Esophagus squamous epithelium (tissue), 5 donors: ENCODE measurements around the gene CSNK1A1. TPM values are rescaled to one million over a fixed set of nuclear protein-coding genes. Genes with fewer than 3 reads are reported as not detected.
"Not testable (repeated sequence)": the region's sequence is repeated elsewhere in the genome, so short reads cannot be mapped to it uniquely, and the experiment has no call there.

Source experiments
- DNase-seq: peaks from one replicate; lab custom pipeline; 2025; lab: John Stamatoyannopoulos, UW
- H3K27ac ChIP-seq, 4 donors: fragments of 200-600 bp; sonication (generic); one replicate each; pipeline ENCODE4 v1.5.1; 2016 to 2019; ENCODE audit warnings: mild to moderate bottlenecking in 1 of 4
- H3K27me3 ChIP-seq, 4 donors: fragments of 200-600 bp; sonication (generic); 1 replicate in 3 of 4; 2 replicates in 1 of 4; pipeline versions ENCODE4 v1.5.1 to v1.6.0; 2017 to 2021; ENCODE audit warnings: antibody characterized with exemption in 1 of 4
- H3K36me3 ChIP-seq, 3 donors: fragments of 200-600 bp; sonication (generic); one replicate each; pipeline ENCODE4 v1.5.1; 2016 to 2019
- H3K4me1 ChIP-seq, 3 donors: fragments of 200-600 bp; sonication (generic); one replicate each; pipeline ENCODE4 v1.5.1; 2017 to 2019
- H3K4me3 ChIP-seq, 4 donors: fragments of 200-600 bp; sonication (generic); 1 replicate in 3 of 4; 2 replicates in 1 of 4; pipeline ENCODE4 v1.5.1; 2016 to 2019; ENCODE audit warnings: mild to moderate bottlenecking in 2 of 4, moderate library complexity in 1 of 4
- H3K9me3 ChIP-seq, 3 donors: fragments of 200-600 bp; sonication (generic); one replicate each; pipeline ENCODE4 v1.5.1; 2016 to 2019
- CTCF ChIP-seq, 6 experiments: fragments of 450-650 bp in 4 of 6; fragments of 200-600 bp in 2 of 6; sonication (generic) in 2 of 6; IDR thresholded peaks; one replicate each; pipeline ENCODE4 v1.5.1; 2016 to 2019; ENCODE audit warnings: antibody characterized with exemption in 6 of 6, mild to moderate bottlenecking in 4 of 6, moderate library complexity in 4 of 6
- POLR2A ChIP-seq, 4 donors: fragments of 450-650 bp; IDR thresholded peaks; one replicate each; pipeline ENCODE4 v1.6.1; 2017; ENCODE audit warnings: antibody characterized with exemption in 4 of 4, mild to moderate bottlenecking in 4 of 4, moderate library complexity in 3 of 4
- WGBS, 2 donors: methylation state at CpG; one replicate each; pipeline ENCODE4 v1.1.5; 2018; 5-methylcytosine and 5-hydroxymethylcytosine counted together
- intact Hi-C: fragments of 100-400 bp; cut with DNase I; formaldehyde crosslinking; loops from one replicate; pipeline ENCODE4 v1.15.0; 2022
- total RNA-seq, 4 donors: library from RNA; depleted of rRNA; stranded (reverse); fragments of >200 nt; gene quantifications; one replicate each; pipeline ENCODE4 v1.1.0, GENCODE V29; 2016
- donor health status: DM: yes; HTN: yes; CAD: no.

CSNK1A1 gene
- total RNA-seq, 4 donors from 2014 or later: 223 to 388 (median 301) TPM

GRCh38 chr5:149448831-149449714 is 102.2 kb downstream of the CSNK1A1 start:
- Histone ChIP-seq H3K36me3 (no peaks in the 10 kb centered on the region), H3K27ac (peak overlapping the region; percentile 61 to 85 (median 82)), H3K9me3 (no peaks in the 10 kb centered on the region), H3K4me3 (no peak overlapping the region), H3K4me1 (peaks cover 22 to 87% (median 81%) of the 10 kb centered on the region in 3 donors), H3K27me3 (no peaks in the 10 kb centered on the region)
- intact Hi-C loops: no loop called here
- TF ChIP-seq CTCF (IDR thresholded peaks at IDR 0.05) (peak in 4 of 6 experiments; percentile 16 to 45 (median 30)), POLR2A (IDR thresholded peaks at IDR 0.05) (no peak)
- no peak for DNase-seq
- WGBS, 2 donors: 86 to 91% methylated on average over 7 of the region's 7 CpGs

GRCh38 chr5:149448431-149448830 is 102.8 kb downstream of the CSNK1A1 start:
- Histone ChIP-seq H3K9me3 (no peaks in the 10 kb centered on the region), H3K36me3 (no peaks in the 10 kb centered on the region), H3K4me1 (peaks cover 20 to 82% (median 76%) of the 10 kb centered on the region in 3 donors), H3K4me3 (no peak overlapping the region), H3K27ac (peak overlapping the region; percentile 52 to 85 (median 82)), H3K27me3 (no peaks in the 10 kb centered on the region)
- intact Hi-C loops: no loop called here
- WGBS, 2 donors: 65 to 66% methylated on average over 4 of the region's 4 CpGs
- DNase-seq: no peak
- TF ChIP-seq CTCF (IDR thresholded peaks at IDR 0.05): no peak
- no peak for TF ChIP-seq POLR2A (IDR thresholded peaks at IDR 0.05)

GRCh38 chr5:149447373-149448367 is 103.6 kb downstream of the CSNK1A1 start:
- Histone ChIP-seq H3K36me3 (no peaks in the 10 kb centered on the region), H3K27me3 (no peaks in the 10 kb centered on the region), H3K9me3 (no peaks in the 10 kb centered on the region), H3K27ac (peak overlapping the region; percentile 63 to 85 (median 82)), H3K4me3 (no peak overlapping the region), H3K4me1 (peaks cover 21 to 79% (median 76%) of the 10 kb centered on the region in 3 donors)
- WGBS, 2 donors: 75 to 83% methylated on average over 12 of the region's 12 CpGs
- DNase-seq: no peak
- TF ChIP-seq CTCF (IDR thresholded peaks at IDR 0.05): no peak
- no peak for TF ChIP-seq POLR2A (IDR thresholded peaks at IDR 0.05)
- intact Hi-C loops: no loop called here

- H3K36me3 ChIP-seq, intact Hi-C loops, DNase-seq, H3K4me3 ChIP-seq, H3K27me3 ChIP-seq, H3K9me3 ChIP-seq: not testable (repeated sequence)
- WGBS, 2 donors: 90 to 95% methylated on average over 3 of the region's 3 CpGs
- H3K4me1 ChIP-seq: peaks cover 24 to 79% (median 76%) of the 10 kb centered on the region in 3 donors
- peak overlapping the region; percentile 63 to 85 (median 82) for H3K27ac ChIP-seq
Observed at GRCh38 chr5:149446794-149447193, 104.4 kb downstream of the CSNK1A1 start.

GRCh38 chr5:149445739-149446369 is 105.4 kb downstream of the CSNK1A1 start:
- Histone ChIP-seq H3K4me1 (peaks cover 28 to 79% (median 76%) of the 10 kb centered on the region in 3 donors), H3K9me3 (no peaks in the 10 kb centered on the region), H3K27me3 (no peaks in the 10 kb centered on the region), H3K36me3 (no peaks in the 10 kb centered on the region), H3K27ac (peak overlapping the region; percentile 63 to 85 (median 82)), H3K4me3 (no peak overlapping the region)
- WGBS, 2 donors: 48% methylated on average over 8 of the region's 9 CpGs
- intact Hi-C loops: no loop called here
- DNase-seq: no peak
- TF ChIP-seq CTCF (IDR thresholded peaks at IDR 0.05): no peak
- no peak for TF ChIP-seq POLR2A (IDR thresholded peaks at IDR 0.05)
